ENCODE data around the gene KNDC1. TPM values are rescaled to one million over a fixed set of nuclear protein-coding genes. Genes with fewer than 3 reads are reported as not detected.

Gene KNDC1
- polyA plus RNA-seq, 1 donor (not counting 4 experiments of a cell fraction or from before 2014, with no cell fraction given): 0.20 TPM

DNA sequence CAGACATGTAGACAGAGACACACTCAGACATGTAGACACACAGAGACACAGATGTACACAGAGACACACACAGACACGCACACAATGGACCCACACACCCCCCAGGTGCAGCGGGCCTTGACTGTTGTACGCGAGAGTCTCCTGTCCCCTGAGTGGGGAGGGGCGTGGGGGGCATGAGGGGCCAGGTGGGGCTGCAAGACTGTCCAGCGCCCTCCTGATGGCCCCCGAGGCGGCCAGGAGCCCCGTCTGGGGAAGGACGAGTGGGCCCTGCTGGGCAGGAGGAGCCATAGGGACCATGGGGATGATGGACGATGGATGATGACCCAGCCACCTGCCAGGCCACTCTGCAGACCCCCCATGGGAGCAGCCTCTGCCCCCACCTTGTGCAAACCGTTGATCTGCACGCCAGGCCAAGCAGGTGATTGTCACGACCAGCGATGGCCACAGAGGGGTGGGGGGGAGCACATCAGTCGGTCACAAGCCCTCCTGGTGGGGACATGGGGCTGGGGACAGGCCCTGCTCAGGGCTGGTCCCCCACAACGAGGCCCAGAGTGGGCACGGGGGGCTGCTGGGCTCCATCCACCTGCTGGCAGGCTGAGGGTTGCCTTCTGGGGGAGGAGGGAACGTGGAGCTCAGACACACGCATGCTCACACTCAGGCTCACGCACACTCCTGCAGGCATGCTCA lies 89.2 kb downstream of the KNDC1 start:
- Histone ChIP-seq H3K9me3 (ENCODE audit: control insufficient read depth, low read depth, low read length) (no peaks in the 10 kb centered on the region), H4K20me1 (ENCODE audit: control insufficient read depth, extremely low read depth, insufficient read depth, low read length) (no peaks in the 10 kb centered on the region), H3K27me3 (ENCODE audit: control insufficient read depth, extremely low read depth, insufficient read depth, low read length) (peaks cover 32% of the 10 kb centered on the region), H3K4me3 (ENCODE audit: control insufficient read depth in 2 of 3, extremely low read depth in 1 of 3, insufficient read depth in 2 of 3, low read depth in 1 of 3, low read length in 3 of 3) (no peak overlapping the region), H3K4me1 (ENCODE audit: control insufficient read depth, extremely low read depth, insufficient read depth, low read length) (no peaks in the 10 kb centered on the region), H3K9me1 (ENCODE audit: control insufficient read depth, extremely low read depth, insufficient read depth, low read length) (no peaks in the 10 kb centered on the region), H2AFZ (ENCODE audit: control insufficient read depth, low read length) (no peak overlapping the region), H3K27ac (ENCODE audit: control insufficient read depth, insufficient read depth, low read length) (no peak overlapping the region), H3K36me3 (ENCODE audit: control insufficient read depth in 2 of 2, extremely low read depth in 1 of 2, insufficient read depth in 2 of 2, low read length in 2 of 2) (no peaks in the 10 kb centered on the region), H3K79me2 (ENCODE audit: control insufficient read depth, insufficient read depth, low read length) (no peaks in the 10 kb centered on the region), H3K4me2 (ENCODE audit: control insufficient read depth, extremely low read depth, insufficient read depth, low read depth, low read length) (no peak overlapping the region), H3K9ac (ENCODE audit: control insufficient read depth, extremely low read depth, insufficient read depth, low read length) (no peak overlapping the region)
- no peak for FAIRE-seq
- no peak for TF ChIP-seq EZH2 (IDR thresholded peaks at IDR 0.05; ENCODE audit: low read length)
- TF ChIP-seq, protein P1, sequence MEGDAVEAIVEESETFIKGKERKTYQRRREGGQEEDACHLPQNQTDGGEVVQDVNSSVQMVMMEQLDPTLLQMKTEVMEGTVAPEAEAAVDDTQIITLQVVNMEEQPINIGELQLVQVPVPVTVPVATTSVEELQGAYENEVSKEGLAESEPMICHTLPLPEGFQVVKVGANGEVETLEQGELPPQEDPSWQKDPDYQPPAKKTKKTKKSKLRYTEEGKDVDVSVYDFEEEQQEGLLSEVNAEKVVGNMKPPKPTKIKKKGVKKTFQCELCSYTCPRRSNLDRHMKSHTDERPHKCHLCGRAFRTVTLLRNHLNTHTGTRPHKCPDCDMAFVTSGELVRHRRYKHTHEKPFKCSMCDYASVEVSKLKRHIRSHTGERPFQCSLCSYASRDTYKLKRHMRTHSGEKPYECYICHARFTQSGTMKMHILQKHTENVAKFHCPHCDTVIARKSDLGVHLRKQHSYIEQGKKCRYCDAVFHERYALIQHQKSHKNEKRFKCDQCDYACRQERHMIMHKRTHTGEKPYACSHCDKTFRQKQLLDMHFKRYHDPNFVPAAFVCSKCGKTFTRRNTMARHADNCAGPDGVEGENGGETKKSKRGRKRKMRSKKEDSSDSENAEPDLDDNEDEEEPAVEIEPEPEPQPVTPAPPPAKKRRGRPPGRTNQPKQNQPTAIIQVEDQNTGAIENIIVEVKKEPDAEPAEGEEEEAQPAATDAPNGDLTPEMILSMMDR (optimal IDR thresholded peaks at IDR 0.05 in 1 of 3, IDR thresholded peaks at IDR 0.05 in 1 of 3, conservative IDR thresholded peaks at IDR 0.05 in 1 of 3; ENCODE audit: extremely low read depth in 1 of 3, insufficient read depth in 2 of 3, low read length in 3 of 3): no peak
- dilution Hi-C loops (cut with MboI; ENCODE audit: extremely low pct_ligation_motif_present, low sequenced_read_pairs): no loop called here
- no peak for DNase-seq (ENCODE audit: low read depth, low spot score)

DNA sequence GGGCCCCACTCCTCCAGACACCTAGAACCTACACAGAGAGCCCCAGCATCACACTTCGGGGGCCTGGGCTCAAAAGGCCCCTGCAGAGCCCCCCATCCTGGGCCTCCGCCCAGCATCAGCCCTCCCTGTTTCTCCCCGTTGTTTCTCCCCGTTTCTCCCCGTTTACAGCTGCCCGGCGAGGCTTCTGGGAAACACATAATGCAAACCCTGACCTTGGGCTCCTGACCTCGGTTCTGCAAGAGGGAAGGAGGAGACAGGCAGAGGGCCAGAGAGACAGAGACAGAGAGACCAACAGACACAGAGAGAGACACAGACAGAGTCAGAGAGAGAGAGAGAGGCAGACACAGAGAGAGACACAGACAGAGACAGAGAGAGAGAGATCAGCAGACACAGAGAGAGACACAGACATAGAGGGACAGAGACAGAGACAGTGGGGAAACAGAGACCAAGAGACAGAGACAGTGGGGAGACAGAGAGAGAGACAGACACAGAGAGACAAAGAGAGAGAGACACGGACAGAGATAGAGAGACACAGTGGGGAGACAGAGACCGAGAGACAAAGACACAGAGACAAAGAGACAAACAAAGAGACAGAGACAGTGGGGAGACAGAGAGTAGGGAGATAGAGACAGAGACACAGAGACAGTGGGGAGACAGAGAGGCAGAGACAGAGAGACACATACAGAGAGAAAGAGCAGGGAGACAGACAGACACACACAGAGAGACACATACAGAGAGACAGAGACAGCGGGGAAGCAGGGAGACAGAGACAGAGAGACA lies 90.1 kb downstream of the KNDC1 start:
- Histone ChIP-seq H3K27me3 (ENCODE audit: control insufficient read depth, extremely low read depth, insufficient read depth, low read length) (peaks cover 28% of the 10 kb centered on the region), H3K9me1 (ENCODE audit: control insufficient read depth, extremely low read depth, insufficient read depth, low read length) (no peaks in the 10 kb centered on the region), H3K27ac (ENCODE audit: control insufficient read depth, insufficient read depth, low read length) (no peak overlapping the region), H3K9me3 (ENCODE audit: control insufficient read depth, low read depth, low read length) (no peaks in the 10 kb centered on the region), H3K9ac (ENCODE audit: control insufficient read depth, extremely low read depth, insufficient read depth, low read length) (no peak overlapping the region), H4K20me1 (ENCODE audit: control insufficient read depth, extremely low read depth, insufficient read depth, low read length) (no peaks in the 10 kb centered on the region), H2AFZ (ENCODE audit: control insufficient read depth, low read length) (no peak overlapping the region), H3K79me2 (ENCODE audit: control insufficient read depth, insufficient read depth, low read length) (no peaks in the 10 kb centered on the region), H3K36me3 (ENCODE audit: control insufficient read depth in 2 of 2, extremely low read depth in 1 of 2, insufficient read depth in 2 of 2, low read length in 2 of 2) (no peaks in the 10 kb centered on the region), H3K4me1 (ENCODE audit: control insufficient read depth, extremely low read depth, insufficient read depth, low read length) (no peaks in the 10 kb centered on the region), H3K4me2 (ENCODE audit: control insufficient read depth, extremely low read depth, insufficient read depth, low read depth, low read length) (no peak overlapping the region), H3K4me3 (ENCODE audit: control insufficient read depth in 2 of 3, extremely low read depth in 1 of 3, insufficient read depth in 2 of 3, low read depth in 1 of 3, low read length in 3 of 3) (no peak overlapping the region)
- peak; percentile 22 for TF ChIP-seq EZH2 (IDR thresholded peaks at IDR 0.05; ENCODE audit: low read length)
- TF ChIP-seq, protein P1 (optimal IDR thresholded peaks at IDR 0.05 in 1 of 3, IDR thresholded peaks at IDR 0.05 in 1 of 3, conservative IDR thresholded peaks at IDR 0.05 in 1 of 3; ENCODE audit: extremely low read depth in 1 of 3, insufficient read depth in 2 of 3, low read length in 3 of 3): no peak
- DNase-seq (ENCODE audit: low read depth, low spot score) (no peak), FAIRE-seq (no peak)
- dilution Hi-C loops (cut with MboI; ENCODE audit: extremely low pct_ligation_motif_present, low sequenced_read_pairs): no loop called here
